Mammary epithelial cell (primary cell): ENCODE measurements around the gene KCNIP4.

Experiments used
- EZH2 ChIP-seq: IDR thresholded peaks from 2 replicates; pipeline ENCODE4 v1.6.1; 2012; ENCODE audit warnings: low read length, inconsistent platforms, borderline replicate concordance
- TF ChIP-seq, protein P1 (sequence below), 2 donors: IDR thresholded peaks in 1 of 2; conservative IDR thresholded peaks in 1 of 2; 2 replicates each; pipeline ENCODE4 v1.5.1; 2011 to 2012; ENCODE audit warnings: inconsistent platforms in 2 of 2, low read length in 2 of 2, mild to moderate bottlenecking in 2 of 2, control low read depth in 1 of 2, low read depth in 1 of 2; ENCODE audit not compliant: insufficient read depth in 1 of 2; ENCODE audit errors: extremely low read depth in 1 of 2

DNA sequence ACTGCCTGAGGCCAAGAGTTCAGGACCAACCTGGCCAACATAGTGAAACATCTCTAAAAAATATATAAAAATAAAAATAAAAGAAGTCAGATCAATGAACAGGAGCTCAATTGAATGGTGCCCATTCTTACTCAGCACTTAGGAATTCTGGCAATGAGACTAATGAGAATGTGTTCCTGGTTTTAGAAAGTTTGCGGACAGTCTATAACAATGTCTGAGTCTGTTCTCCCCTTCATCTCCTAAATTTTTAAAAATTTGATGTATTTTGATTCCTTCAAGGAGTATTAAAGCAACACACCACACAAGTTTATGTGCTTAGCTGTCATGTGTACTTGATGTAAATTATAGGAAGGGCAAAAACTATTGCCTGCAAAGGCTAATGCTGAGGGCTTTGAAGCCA lies 30.6 kb upstream of the KCNIP4 start:
- TF ChIP-seq EZH2, result no peak
- TF ChIP-seq, protein P1, sequence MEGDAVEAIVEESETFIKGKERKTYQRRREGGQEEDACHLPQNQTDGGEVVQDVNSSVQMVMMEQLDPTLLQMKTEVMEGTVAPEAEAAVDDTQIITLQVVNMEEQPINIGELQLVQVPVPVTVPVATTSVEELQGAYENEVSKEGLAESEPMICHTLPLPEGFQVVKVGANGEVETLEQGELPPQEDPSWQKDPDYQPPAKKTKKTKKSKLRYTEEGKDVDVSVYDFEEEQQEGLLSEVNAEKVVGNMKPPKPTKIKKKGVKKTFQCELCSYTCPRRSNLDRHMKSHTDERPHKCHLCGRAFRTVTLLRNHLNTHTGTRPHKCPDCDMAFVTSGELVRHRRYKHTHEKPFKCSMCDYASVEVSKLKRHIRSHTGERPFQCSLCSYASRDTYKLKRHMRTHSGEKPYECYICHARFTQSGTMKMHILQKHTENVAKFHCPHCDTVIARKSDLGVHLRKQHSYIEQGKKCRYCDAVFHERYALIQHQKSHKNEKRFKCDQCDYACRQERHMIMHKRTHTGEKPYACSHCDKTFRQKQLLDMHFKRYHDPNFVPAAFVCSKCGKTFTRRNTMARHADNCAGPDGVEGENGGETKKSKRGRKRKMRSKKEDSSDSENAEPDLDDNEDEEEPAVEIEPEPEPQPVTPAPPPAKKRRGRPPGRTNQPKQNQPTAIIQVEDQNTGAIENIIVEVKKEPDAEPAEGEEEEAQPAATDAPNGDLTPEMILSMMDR (conservative IDR thresholded peaks at IDR 0.05 in 1 of 2, IDR thresholded peaks at IDR 0.05 in 1 of 2; ENCODE audit: extremely low read depth in 1 of 2, insufficient read depth in 1 of 2, low read depth in 1 of 2, low read length in 2 of 2), result no peak
